GM15510 (cell line): ENCODE measurements around the gene CGNL1.

Source experiments
- POLR2A ChIP-seq: IDR thresholded peaks from 3 replicates; pipeline ENCODE4 v1.6.1; 2011; ENCODE audit warnings: borderline replicate concordance; ENCODE audit not compliant: insufficient read length; ENCODE audit errors: extremely low read depth

Gene CGNL1

DNA sequence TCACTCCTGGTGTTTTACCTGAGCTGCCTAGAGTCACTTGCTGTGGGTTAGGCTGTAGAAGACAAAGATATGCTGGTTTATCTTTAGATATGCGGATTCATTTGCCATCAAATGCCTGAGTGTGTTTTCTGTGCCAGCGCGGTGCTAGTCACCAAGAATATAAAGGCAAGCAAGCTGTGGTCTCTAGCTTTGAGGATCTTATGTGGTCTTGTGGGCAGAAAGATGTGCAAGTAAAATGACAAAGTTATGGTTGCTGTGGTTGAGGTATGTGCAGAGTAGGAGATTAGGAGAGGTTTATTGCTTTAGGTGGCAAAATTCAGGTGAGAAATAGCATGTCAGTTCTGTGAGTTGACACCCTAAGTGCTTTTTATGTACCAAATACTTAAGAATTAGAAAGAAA is 94.2 kb downstream of the CGNL1 start:
- TF ChIP-seq POLR2A, result no peak

DNA sequence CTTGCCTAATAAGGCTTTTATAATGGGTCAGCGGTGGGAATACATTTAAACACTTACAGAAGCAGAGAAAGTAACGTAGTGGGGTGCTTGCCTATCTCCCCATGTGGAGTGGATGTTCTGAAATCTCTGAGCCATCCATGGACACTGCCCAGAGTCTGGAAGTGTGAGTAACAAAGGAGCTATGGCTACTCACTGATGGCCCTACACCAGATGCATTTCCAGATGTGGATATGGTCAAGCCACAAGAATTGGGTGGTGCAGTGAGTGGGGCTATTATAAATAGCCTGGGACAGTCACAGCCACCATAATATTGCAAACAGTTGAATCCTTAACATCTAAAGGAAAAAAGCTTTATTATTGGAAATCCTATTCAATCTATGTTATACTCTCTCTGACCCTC is 96.6 kb downstream of the CGNL1 start:
- TF ChIP-seq POLR2A, result no peak

DNA sequence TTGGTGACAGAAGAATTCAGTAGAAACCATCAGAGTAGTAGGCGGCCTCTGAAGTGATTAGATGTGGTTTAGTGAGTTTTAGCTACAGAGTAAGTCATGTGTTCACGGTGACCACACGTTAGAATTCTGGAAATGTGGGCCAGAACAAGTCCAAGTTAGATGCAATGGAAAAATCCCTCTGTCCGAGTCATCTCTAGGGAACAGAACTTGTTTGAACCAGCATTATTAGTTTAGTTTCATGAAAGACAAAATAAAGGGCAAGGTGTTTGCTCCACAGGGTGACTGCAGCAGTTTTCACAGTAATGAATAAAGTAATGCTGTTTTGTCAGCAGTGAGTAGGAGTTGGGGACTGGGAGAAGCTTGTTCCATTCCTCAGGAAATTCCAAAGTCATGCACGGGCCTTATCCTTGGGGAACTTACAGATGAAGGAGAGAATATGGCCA is 100.2 kb downstream of the CGNL1 start:
- TF ChIP-seq POLR2A, result no peak

DNA sequence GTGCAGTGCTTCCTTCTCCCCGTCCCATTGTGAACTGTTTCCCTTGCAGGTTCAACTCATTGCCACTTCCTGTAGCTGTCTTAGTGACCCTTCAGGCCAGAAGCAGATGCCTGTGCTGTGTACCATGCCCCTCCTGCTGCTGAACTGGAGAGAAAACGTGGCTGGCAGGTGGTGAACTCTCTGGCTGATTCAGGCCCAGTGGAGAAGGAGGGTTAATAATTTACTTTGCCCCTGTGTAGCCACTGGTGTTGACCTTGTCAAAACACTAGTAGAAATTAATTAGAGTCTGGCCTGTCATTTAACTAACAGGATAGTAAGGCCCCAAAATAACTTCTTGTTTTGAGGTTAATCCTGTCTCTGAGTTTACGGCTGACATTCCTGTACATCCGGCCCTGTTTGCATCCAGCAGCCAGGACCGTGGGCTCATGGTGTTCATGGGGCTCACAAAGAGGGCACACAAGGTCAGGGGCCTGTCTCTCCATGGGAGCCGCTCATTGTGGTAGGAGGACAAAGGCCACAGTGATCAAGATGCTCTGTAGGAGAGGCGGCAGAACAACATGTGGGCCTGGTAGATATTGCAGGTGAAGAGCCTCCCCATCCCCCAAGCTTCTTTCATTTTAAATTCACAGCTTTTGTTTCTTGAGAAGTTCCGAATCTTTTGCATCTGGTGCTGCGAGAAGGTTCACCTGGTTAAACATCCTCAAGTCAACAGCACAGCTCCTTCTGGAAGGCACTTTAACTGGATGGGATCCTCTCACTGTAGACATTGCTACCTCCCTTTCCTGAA is 101.6 kb downstream of the CGNL1 start:
- no peak for TF ChIP-seq POLR2A

DNA sequence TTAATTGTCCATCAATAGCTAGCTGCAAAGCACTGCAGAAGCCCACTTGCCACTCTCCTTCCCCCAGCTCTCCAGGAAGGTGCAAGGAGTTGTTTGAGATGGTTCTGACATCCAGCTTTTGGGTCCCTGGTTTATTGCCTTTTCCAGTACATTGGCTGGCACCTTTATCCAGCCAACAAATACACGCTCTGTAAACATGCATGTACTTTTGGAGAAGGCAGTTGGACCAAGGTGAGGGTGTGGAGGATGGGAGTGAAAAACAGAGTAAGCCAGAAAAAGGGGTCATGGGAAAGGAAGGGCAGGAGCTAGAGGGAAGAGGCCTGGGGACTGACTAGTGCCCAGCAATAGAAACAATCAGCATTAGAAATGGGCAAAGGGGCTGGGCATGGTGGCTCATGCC is 102.7 kb downstream of the CGNL1 start:
- TF ChIP-seq POLR2A, result no peak

DNA sequence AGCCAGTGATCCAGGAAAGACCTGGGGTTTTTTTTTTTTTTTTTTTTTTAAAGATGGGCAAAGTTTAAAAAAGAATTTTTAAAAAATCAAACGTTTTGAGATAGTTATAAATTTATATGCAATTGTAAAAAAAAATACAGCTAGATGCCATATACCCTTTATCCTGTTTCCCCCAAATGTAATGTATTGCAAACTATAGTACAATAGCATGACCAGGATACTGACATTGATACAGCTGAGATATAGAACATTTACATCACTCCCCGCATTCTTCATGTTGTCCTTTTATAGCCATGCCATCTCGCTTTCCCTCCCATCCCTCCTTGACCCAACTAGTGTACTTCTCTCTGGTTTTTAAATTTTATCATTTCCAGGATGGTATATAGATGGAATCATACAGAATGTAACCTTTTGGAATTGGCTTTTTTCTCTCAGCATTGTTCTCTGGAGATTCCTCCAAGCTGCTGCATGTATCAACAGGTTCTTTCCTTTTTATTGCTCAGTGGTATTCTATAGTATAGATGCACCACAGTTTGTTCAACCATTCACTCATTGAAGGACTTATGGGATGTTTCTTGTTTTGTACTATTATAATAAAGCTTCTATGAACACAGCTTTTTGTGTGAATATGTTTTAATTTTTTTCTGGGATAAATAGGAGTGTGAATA is 104.9 kb downstream of the CGNL1 start:
- TF ChIP-seq POLR2A, result no peak

DNA sequence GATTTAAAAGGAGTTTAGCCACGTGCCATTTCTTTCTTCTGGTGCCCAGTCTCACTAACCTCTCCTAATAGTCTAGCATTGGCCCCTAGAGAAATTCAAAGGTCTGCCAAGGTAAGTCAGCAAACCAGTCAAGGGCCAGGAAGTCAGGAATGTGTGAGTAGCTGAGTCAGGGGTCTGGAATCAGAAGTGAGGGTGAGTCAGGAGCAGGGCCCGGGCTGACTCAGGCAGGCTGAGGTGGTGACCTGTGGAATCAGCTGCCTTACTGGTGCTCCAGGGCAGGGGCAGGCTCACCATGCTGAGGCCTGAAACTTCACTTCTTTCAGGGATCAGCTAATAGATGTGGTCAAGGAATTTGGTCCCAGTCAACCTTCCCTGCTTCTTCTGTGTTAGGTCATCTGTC is 109.6 kb downstream of the CGNL1 start:
- TF ChIP-seq POLR2A, result no peak

DNA sequence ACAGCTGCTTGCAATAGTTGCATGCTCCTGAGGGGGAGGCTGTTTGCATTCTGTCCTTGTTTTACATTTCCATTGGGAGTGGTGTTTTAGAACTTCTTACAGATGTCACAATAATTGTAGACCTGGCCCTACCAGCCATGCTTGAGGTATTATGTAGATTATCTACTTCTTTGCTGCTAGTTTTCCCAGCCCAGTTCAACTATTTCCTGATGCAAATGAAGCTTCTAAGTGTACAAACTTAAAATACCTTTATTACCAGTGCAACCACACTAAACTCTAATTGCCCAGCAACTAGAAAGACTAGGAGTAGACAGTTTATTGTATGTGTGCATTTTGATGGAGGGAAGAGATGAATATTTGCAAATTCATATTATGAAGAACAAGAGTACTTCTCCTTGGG is 110.5 kb downstream of the CGNL1 start:
- TF ChIP-seq POLR2A, result no peak

DNA sequence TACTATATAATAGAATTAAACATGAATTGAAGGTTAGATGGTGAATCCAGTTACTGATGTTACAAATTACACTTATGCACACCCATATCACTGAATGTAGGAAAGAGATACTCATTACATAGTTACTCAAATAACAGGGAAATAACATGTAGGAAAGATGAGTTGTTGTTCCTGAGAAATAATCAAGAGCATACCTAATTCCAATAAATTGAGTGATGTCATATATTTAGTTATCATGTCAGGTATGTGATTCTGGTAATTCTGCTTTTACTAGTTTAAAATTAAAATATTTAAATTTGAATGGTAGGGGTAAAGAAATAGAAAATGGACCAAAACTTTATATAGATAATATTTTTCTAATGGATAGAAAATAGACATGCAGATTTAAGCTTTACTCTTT is 112.8 kb downstream of the CGNL1 start:
- no peak for TF ChIP-seq POLR2A

DNA sequence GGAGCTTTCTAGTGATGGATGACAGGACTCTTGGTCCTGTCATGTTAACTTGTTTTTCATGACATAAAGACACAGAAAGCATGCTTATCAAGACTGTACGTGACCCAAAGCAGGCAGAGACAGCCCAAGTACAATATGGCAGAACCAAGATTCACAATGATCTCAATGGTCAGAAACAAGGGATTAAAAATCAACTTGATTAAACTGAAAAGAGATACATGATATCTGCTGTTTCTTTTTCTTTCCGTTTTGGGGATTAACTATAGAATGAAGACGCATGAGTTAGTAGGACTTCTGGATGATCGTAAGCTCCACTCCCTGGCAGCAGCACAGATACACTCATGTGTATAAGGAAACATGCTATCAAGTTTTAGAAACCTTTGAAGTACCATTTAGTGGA is 117.0 kb downstream of the CGNL1 start:
- TF ChIP-seq POLR2A, result no peak

DNA sequence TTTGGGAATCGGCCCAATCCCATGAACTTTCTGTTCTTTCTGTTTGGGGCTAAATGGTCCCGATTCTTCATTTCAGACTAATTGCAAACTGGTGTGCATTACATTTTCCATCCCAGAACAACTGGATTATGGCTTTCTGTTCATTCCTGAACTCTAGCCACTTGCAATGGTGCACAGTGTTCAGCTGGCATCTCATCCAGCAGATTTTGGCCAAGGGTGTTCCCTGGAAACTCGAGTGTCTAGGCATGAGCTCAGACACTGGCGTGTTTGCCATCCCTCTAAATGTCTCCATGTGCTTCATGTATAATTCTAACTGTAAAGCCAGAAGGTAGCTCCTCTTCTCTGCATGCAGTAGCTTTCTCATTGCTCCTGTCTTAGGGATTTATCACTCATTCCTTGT is 118.3 kb downstream of the CGNL1 start:
- TF ChIP-seq POLR2A, result no peak

DNA sequence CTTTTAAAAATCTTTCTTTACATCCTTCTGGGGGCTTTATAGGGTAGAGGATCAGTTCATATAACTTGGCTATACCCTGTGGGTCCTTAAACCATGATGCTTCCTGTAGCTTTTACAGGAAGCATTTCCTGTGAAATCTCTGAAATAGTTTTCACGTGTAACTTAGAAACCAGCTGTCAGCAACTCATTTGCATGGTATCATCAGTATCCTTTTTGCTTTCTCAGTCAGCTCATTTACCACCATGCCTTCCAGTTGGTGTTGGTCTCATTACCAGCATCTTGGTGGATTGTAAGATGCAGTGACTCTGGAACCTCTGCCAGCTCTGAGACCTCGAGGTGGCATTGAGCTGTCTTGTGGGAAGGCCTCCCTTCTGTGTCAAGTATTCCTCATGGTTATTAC is 118.7 kb downstream of the CGNL1 start:
- TF ChIP-seq POLR2A, result no peak

DNA sequence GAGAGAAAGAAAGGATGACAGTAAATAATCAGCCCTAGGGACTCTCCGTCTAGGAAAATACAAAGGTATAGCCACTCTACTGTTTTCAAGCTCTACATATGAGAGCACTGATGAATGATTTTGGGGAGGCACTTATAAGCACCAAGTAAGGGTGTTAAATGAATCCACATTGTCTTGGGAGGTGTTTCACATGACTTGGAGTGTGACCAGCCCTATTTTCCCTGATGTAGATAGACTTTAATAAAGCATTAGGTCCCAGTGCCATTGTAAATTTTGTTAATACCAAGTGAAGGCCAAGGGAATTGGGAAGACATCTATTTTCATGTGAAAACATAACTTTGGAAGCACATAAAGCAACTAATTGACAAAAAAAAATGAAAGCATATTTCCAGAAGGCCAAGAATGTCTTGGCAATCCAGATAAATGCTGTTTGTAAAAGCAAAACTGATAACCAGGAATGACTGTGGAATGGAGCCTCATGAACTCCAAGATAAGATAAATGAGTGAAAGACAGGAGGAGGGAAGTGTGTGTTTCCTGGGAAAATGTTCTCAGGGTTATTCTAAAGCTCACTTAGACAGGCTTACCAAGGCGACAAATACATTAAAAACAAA is 119.4 kb downstream of the CGNL1 start:
- no peak for TF ChIP-seq POLR2A

DNA sequence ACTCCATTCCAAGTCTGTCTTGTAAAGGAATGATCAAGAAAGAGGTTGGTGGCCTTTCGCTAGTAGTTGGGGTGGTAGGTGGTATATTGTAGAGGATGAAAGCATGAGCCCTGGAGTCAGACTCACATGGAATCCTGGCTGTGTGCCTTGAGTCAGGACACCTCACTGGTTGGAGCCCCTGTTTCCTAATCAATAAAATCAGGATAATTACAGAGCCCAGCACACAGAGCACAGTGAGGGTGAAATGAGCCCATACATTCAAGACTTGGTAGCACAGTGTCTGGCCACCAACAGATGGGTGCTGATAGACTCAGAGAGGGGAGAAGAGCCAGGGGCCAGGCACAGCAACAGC is 120.3 kb downstream of the CGNL1 start:
- TF ChIP-seq POLR2A, result no peak

DNA sequence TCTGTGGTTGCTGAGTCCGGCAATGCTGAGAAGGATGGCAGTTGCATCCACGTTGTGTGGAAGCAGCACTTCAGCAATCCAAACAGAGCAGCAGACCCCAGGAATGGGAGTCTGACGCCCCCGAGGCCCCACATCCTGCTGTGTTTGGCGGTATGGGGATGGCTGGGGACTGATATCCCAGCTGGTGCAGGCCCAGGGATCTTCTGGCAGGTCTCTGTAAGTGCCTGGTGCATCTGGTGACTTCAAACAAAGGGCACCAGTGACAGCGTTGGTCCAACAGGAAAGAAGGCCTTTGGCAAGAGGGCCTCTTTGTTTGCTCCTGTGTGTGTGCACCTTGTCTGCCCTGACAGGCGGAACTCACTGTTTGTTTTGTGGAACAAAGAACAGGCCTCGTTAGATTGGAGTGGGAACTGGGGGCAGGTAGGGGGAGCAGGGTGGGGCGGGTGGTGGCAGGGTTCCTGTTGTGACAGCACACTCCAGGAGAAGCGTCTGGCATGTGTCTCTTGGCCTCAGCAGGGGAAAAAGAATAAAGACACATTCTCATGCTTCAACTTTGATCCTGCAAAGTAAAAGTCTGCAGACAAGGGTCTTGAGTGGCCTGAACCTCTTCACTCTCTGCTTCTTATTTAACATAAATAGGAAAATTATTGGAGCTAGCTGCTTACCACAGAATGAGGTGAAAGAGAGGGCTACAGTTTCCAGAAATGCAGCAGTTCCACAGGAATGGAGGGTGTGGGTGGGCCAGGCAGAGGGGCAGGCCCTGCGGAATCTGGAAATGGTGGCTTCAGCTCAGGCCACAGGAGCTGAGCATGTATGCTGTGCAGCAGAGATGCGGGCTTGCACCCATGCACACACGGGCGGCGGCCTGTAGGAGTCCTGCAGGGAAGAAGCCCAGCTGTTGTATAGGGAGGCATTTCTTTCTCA is 120.9 kb downstream of the CGNL1 start:
- TF ChIP-seq POLR2A, result no peak
